ENCODE results near the gene TNNT1.

- TF ChIP-seq PPARA (CRISPR knock-in tag; IDR thresholded peaks at IDR 0.05; ENCODE audit: borderline replicate concordance) (no peak), PATZ1 (CRISPR knock-in tag; IDR thresholded peaks at IDR 0.05; ENCODE audit: borderline replicate concordance) (no peak), ZNF565 (CRISPR knock-in tag; conservative IDR thresholded peaks at IDR 0.05; ENCODE audit: low read depth) (no peak), OSR1 (CRISPR knock-in tag; IDR thresholded peaks at IDR 0.05) (no peak), RARB (CRISPR knock-in tag; IDR thresholded peaks at IDR 0.05) (no peak), ZNF70 (CRISPR knock-in tag; IDR thresholded peaks at IDR 0.05) (no peak)
- TF ChIP-seq, protein P1, sequence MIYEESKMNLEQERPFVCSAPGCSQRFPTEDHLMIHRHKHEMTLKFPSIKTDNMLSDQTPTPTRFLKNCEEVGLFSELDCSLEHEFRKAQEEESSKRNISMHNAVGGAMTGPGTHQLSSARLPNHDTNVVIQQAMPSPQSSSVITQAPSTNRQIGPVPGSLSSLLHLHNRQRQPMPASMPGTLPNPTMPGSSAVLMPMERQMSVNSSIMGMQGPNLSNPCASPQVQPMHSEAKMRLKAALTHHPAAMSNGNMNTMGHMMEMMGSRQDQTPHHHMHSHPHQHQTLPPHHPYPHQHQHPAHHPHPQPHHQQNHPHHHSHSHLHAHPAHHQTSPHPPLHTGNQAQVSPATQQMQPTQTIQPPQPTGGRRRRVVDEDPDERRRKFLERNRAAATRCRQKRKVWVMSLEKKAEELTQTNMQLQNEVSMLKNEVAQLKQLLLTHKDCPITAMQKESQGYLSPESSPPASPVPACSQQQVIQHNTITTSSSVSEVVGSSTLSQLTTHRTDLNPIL (CRISPR knock-in tag; IDR thresholded peaks at IDR 0.05; ENCODE audit: low read depth) = no peak
- TF ChIP-seq, protein P2, sequence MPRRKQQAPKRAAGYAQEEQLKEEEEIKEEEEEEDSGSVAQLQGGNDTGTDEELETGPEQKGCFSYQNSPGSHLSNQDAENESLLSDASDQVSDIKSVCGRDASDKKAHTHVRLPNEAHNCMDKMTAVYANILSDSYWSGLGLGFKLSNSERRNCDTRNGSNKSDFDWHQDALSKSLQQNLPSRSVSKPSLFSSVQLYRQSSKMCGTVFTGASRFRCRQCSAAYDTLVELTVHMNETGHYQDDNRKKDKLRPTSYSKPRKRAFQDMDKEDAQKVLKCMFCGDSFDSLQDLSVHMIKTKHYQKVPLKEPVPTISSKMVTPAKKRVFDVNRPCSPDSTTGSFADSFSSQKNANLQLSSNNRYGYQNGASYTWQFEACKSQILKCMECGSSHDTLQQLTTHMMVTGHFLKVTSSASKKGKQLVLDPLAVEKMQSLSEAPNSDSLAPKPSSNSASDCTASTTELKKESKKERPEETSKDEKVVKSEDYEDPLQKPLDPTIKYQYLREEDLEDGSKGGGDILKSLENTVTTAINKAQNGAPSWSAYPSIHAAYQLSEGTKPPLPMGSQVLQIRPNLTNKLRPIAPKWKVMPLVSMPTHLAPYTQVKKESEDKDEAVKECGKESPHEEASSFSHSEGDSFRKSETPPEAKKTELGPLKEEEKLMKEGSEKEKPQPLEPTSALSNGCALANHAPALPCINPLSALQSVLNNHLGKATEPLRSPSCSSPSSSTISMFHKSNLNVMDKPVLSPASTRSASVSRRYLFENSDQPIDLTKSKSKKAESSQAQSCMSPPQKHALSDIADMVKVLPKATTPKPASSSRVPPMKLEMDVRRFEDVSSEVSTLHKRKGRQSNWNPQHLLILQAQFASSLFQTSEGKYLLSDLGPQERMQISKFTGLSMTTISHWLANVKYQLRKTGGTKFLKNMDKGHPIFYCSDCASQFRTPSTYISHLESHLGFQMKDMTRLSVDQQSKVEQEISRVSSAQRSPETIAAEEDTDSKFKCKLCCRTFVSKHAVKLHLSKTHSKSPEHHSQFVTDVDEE (CRISPR knock-in tag; IDR thresholded peaks at IDR 0.05) = no peak
These were observed 50.9 kb downstream of the TNNT1 start for GRCh38 chr19:55097864-55098715.

All from SK-N-SH treated with all-trans-retinoic acid at 6 μM for 48 hours (cell line).